GM19035 (cell line): ENCODE results near the gene ZDHHC6.
"Not testable (repeated sequence)": the region's sequence is repeated elsewhere in the genome, so short reads cannot be mapped to it uniquely, and the experiment has no call there.

Experiments used
- ATAC-seq: cut with Tn5 transposase; IDR thresholded peaks from one replicate; pipeline ENCODE4 v1.9.1; 2021; ENCODE audit not compliant: unreplicated experiment

ZDHHC6 gene

GRCh38 chr10:112446055-112446854 is 459 bp downstream of the ZDHHC6 start:
- peak; percentile 48 for ATAC-seq

- ATAC-seq: no peak
These were observed 4.7 kb downstream of the ZDHHC6 start for GRCh38 chr10:112442063-112442462.

- no peak for ATAC-seq
These were observed 5.2 kb downstream of the ZDHHC6 start for GRCh38 chr10:112441520-112441919.

- no peak for ATAC-seq
These were observed 8.4 kb downstream of the ZDHHC6 start for GRCh38 chr10:112438356-112438755.

- ATAC-seq: no peak
These were observed 11.6 kb downstream of the ZDHHC6 start for GRCh38 chr10:112434988-112435619.

- ATAC-seq: no peak
These were observed 13.6 kb downstream of the ZDHHC6 start for GRCh38 chr10:112433136-112433535.

GRCh38 chr10:112429654-112430230 is 17.0 kb downstream of the ZDHHC6 start:
- no peak for ATAC-seq

- no peak for ATAC-seq
These were observed 17.6 kb downstream of the ZDHHC6 start for GRCh38 chr10:112429147-112429546.

- ATAC-seq: no peak
These were observed 20.6 kb downstream of the ZDHHC6 start for GRCh38 chr10:112426111-112426510.

GRCh38 chr10:112424651-112425050 is 22.1 kb downstream of the ZDHHC6 start:
- no peak for ATAC-seq

GRCh38 chr10:112421731-112422130 is 25.0 kb downstream of the ZDHHC6 start:
- no peak for ATAC-seq

GRCh38 chr10:112412696-112413095 is 34.0 kb downstream of the ZDHHC6 start:
- ATAC-seq: no peak

- ATAC-seq: no peak
These were observed 37.0 kb downstream of the ZDHHC6 start for GRCh38 chr10:112409755-112410154.

- ATAC-seq: no peak
These were observed 37.4 kb downstream of the ZDHHC6 start for GRCh38 chr10:112409299-112409698.

- ATAC-seq: no peak
These were observed 39.0 kb downstream of the ZDHHC6 start for GRCh38 chr10:112407696-112408095.

- not testable (repeated sequence) for ATAC-seq
These were observed 39.9 kb downstream of the ZDHHC6 start for GRCh38 chr10:112406806-112407205.

GRCh38 chr10:112404617-112405016 is 42.1 kb downstream of the ZDHHC6 start:
- ATAC-seq: no peak

GRCh38 chr10:112402917-112403316 is 43.8 kb downstream of the ZDHHC6 start:
- ATAC-seq: no peak

- ATAC-seq: no peak
These were observed 49.1 kb downstream of the ZDHHC6 start for GRCh38 chr10:112397592-112397991.

GRCh38 chr10:112395809-112396530 is 50.7 kb downstream of the ZDHHC6 start:
- no peak for ATAC-seq

- no peak for ATAC-seq
These were observed 52.2 kb downstream of the ZDHHC6 start for GRCh38 chr10:112394475-112394875.
